PC-9 (cell line): ENCODE results near the gene DOCK3. TPM values are rescaled to one million over a fixed set of nuclear protein-coding genes. Genes with fewer than 3 reads are reported as not detected.

Experiments used
- BruUV-seq: library from RNA; stranded (reverse); fragments of 400-500 nt; replicated peaks from 2 replicates; lab custom pipeline; 2021; lab: Mats Ljungman, UMichigan
- CTCF ChIA-PET: fragments of 300-600 bp; sonication (Branson Sonifier 250); formaldehyde crosslinking; loops from one replicate; lab custom pipeline; 2022; ENCODE audit warnings: antibody characterized with exemption; lab: Charles Lee
- POLR2A ChIA-PET: fragments of 300-600 bp; sonication (Branson Sonifier 250); formaldehyde crosslinking; loops from one replicate; lab custom pipeline; 2022; ENCODE audit warnings: antibody characterized with exemption; ENCODE audit not compliant: unreplicated experiment; lab: Charles Lee
- DNase-seq, 2 experiments: peaks; one replicate each; pipeline versions ENCODE4 v3.0.0 to v3.0.0-alpha.2; 2015 to 2022; ENCODE audit warnings: mixed read lengths in 1 of 2
- H2AFZ ChIP-seq: fragments of 200-600 bp; sonication (generic); 2 replicates; pipeline ENCODE4 v1.8.1; 2017; ENCODE audit warnings: antibody characterized with exemption
- H3F3A ChIP-seq: fragments of 200-600 bp; sonication (generic); 2 replicates; pipeline ENCODE4 v1.8.1; 2017; ENCODE audit warnings: antibody characterized with exemption, mild to moderate bottlenecking, low read depth; ENCODE audit not compliant: insufficient read depth
- H3K27ac ChIP-seq: fragments of 200-600 bp; sonication (generic); 2 replicates; pipeline ENCODE4 v1.6.1; 2016; ENCODE audit warnings: mixed run types
- H3K27me3 ChIP-seq: fragments of 200-600 bp; sonication (generic); 2 replicates; pipeline ENCODE4 v1.6.1; 2016; ENCODE audit warnings: low read depth, mixed run types; ENCODE audit not compliant: insufficient read depth
- H3K36me3 ChIP-seq: fragments of 200-600 bp; sonication (generic); 2 replicates; pipeline ENCODE4 v1.6.1; 2016; ENCODE audit warnings: low read depth, mixed run types
- H3K4me1 ChIP-seq: fragments of 200-600 bp; sonication (generic); replicated peaks from 2 replicates; pipeline ENCODE4 v1.6.1; 2016; ENCODE audit warnings: mixed run types; ENCODE audit not compliant: insufficient read depth
- H3K4me2 ChIP-seq: fragments of 200-600 bp; sonication (generic); 2 replicates; pipeline ENCODE4 v1.6.1; 2017; ENCODE audit warnings: mixed run types
- H3K4me3 ChIP-seq: fragments of 200-600 bp; sonication (generic); 2 replicates; pipeline ENCODE4 v1.6.1; 2016; ENCODE audit warnings: mixed run types
- H3K79me2 ChIP-seq: fragments of 200-600 bp; sonication (generic); 2 replicates; pipeline ENCODE4 v1.6.1; 2017; ENCODE audit warnings: low read depth, mixed run types
- H3K9me2 ChIP-seq: fragments of 200-600 bp; sonication (generic); 2 replicates; pipeline ENCODE4 v1.8.1; 2017; ENCODE audit warnings: mild to moderate bottlenecking; ENCODE audit not compliant: insufficient read depth
- H3K9me3 ChIP-seq: fragments of 200-600 bp; sonication (generic); 2 replicates; pipeline ENCODE4 v1.8.1; 2016; ENCODE audit warnings: low read depth; ENCODE audit not compliant: insufficient read depth
- H4K20me1 ChIP-seq: fragments of 200-600 bp; sonication (generic); 2 replicates; pipeline ENCODE4 v1.8.1; 2017; ENCODE audit not compliant: insufficient read depth
- CTCF ChIP-seq: fragments of 200-600 bp; sonication (generic); conservative IDR thresholded peaks from 2 replicates; pipeline ENCODE4 v1.6.1; 2017; ENCODE audit warnings: mixed run types, antibody characterized with exemption, mild to moderate bottlenecking, moderate library complexity
- EZH2 ChIP-seq: fragments of 200-600 bp; sonication (generic); IDR thresholded peaks from 2 replicates; pipeline ENCODE4 v1.8.0; 2017; ENCODE audit warnings: antibody characterized with exemption, low read depth
- intact Hi-C: fragments of 100-400 bp; cut with micrococcal nuclease; formaldehyde crosslinking; loops from one replicate; pipeline ENCODE4 v1.10.0; 2022; ENCODE audit not compliant: unreplicated experiment
- total RNA-seq: library from RNA; stranded (reverse); gene quantifications from 2 replicates; pipeline ENCODE4 v1.2.3, GENCODE V29; 2021

DOCK3 gene
- total RNA-seq, 1 experiment from 2014 or later, result 16.9 TPM

GRCh38 chr3:50850639-50851511, 176.1 kb downstream of the DOCK3 start:
- Histone ChIP-seq H3K27me3 (no peaks in the 10 kb centered on the region), H3K4me1 (no peaks in the 10 kb centered on the region), H3K27ac (no peak overlapping the region), H3K9me2 (0 out of 2 replicates have a peak, but pooled peaks cover 5% of the 10 kb centered on the region), H2AFZ (no peak overlapping the region), H4K20me1 (no peaks in the 10 kb centered on the region), H3K36me3 (no peaks in the 10 kb centered on the region), H3K4me3 (no peak overlapping the region), H3K4me2 (no peak overlapping the region), H3K9me3 (no peaks in the 10 kb centered on the region), H3F3A (no peaks in the 10 kb centered on the region), H3K79me2 (no peaks in the 10 kb centered on the region)
- DNase-seq, result no peak
- BruUV-seq, result no TSS peak
- POLR2A ChIA-PET, result no interaction called here
- TF ChIP-seq EZH2, result no peak
- no peak for TF ChIP-seq CTCF
- intact Hi-C loops, result no loop called here
- CTCF ChIA-PET, result no interaction called here

GRCh38 chr3:50853936-50854335, 179.2 kb downstream of the DOCK3 start:
- H4K20me1 ChIP-seq, result no peaks in the 10 kb centered on the region; the same call in 1 of the 2 replicates
- DNase-seq, result no peak
- H3K9me3 ChIP-seq, result no peaks in the 10 kb centered on the region
- BruUV-seq, result no TSS peak
- ChIA-PET POLR2A (no interaction called here), CTCF (no interaction called here)
- TF ChIP-seq EZH2 (no peak), CTCF (no peak)
- H3K79me2 ChIP-seq, result peaks cover 3% of the 10 kb centered on the region; the same call in 1 of the 2 replicates
- no peak overlapping the region for H3K27ac ChIP-seq
- no peaks in the 10 kb centered on the region for H3K27me3 ChIP-seq
- H3K4me2 ChIP-seq, result no peak overlapping the region
- intact Hi-C loops, result no loop called here
- no peak overlapping the region for H2AFZ ChIP-seq
- H3K4me1 ChIP-seq, result no peaks in the 10 kb centered on the region
- no peaks in the 10 kb centered on the region for H3K9me2 ChIP-seq
- no peak overlapping the region for H3K4me3 ChIP-seq
- H3K36me3 ChIP-seq, result no peaks in the 10 kb centered on the region
- no peaks in the 10 kb centered on the region for H3F3A ChIP-seq

- CTCF ChIA-PET, result no interaction called here
- H3K27ac ChIP-seq, result no peak overlapping the region
- H3K4me3 ChIP-seq, result no peak overlapping the region
- no peaks in the 10 kb centered on the region for H3K36me3 ChIP-seq
- TF ChIP-seq EZH2 (no peak), CTCF (no peak)
- peaks cover 8% of the 10 kb centered on the region; the same call in 1 of the 2 replicates for H3K9me3 ChIP-seq
- DNase-seq, result no peak
- H2AFZ ChIP-seq, result no peak overlapping the region
- H3K27me3 ChIP-seq, result no peaks in the 10 kb centered on the region
- no peaks in the 10 kb centered on the region for H3F3A ChIP-seq
- POLR2A ChIA-PET, result no interaction called here
- 0 out of 2 replicates have a peak, but pooled peaks cover 3% of the 10 kb centered on the region for H3K79me2 ChIP-seq
- no peaks in the 10 kb centered on the region for H3K9me2 ChIP-seq
- no peaks in the 10 kb centered on the region for H3K4me1 ChIP-seq
- BruUV-seq, result no TSS peak
- H3K4me2 ChIP-seq, result no peak overlapping the region
- H4K20me1 ChIP-seq, result no peaks in the 10 kb centered on the region
- intact Hi-C loops, result no loop called here
Measured at GRCh38 chr3:50862221-50862620, 187.5 kb downstream of the DOCK3 start.
